Transverse colon (tissue), 4 donors: ENCODE measurements around the gene HSPA12A.

Experiments used
- EP300 ChIP-seq: sonication (generic); formaldehyde crosslinking; IDR thresholded peaks from one replicate; pipeline ENCODE4 v1.6.1; 2017; ENCODE audit warnings: antibody characterized with exemption, low read depth
- POLR2A ChIP-seq: fragments of 450-650 bp; IDR thresholded peaks from one replicate; pipeline ENCODE4 v1.6.1; 2016; ENCODE audit warnings: antibody characterized with exemption, mild to moderate bottlenecking, moderate library complexity
- POLR2AphosphoS5 ChIP-seq, 3 donors: sonication (generic); formaldehyde crosslinking; IDR thresholded peaks; one replicate each; pipeline ENCODE4 v1.6.1; 2016; ENCODE audit warnings: antibody characterized with exemption in 3 of 3
- TF ChIP-seq, protein P1 (sequence below), 5 experiments: fragments of 200-600 bp in 3 of 5; fragments of 450-650 bp in 2 of 5; sonication (generic) in 3 of 5; IDR thresholded peaks; 1 replicate in 2 of 5; 2 replicates in 3 of 5; pipeline ENCODE4 v1.5.1; 2016 to 2017; ENCODE audit warnings: antibody characterized with exemption in 5 of 5, inconsistent platforms in 3 of 5, mild to moderate bottlenecking in 2 of 5, moderate library complexity in 1 of 5

GRCh38 chr10:116772909-116773705 is 30.7 kb upstream of the HSPA12A start:
- TF ChIP-seq, protein P1, sequence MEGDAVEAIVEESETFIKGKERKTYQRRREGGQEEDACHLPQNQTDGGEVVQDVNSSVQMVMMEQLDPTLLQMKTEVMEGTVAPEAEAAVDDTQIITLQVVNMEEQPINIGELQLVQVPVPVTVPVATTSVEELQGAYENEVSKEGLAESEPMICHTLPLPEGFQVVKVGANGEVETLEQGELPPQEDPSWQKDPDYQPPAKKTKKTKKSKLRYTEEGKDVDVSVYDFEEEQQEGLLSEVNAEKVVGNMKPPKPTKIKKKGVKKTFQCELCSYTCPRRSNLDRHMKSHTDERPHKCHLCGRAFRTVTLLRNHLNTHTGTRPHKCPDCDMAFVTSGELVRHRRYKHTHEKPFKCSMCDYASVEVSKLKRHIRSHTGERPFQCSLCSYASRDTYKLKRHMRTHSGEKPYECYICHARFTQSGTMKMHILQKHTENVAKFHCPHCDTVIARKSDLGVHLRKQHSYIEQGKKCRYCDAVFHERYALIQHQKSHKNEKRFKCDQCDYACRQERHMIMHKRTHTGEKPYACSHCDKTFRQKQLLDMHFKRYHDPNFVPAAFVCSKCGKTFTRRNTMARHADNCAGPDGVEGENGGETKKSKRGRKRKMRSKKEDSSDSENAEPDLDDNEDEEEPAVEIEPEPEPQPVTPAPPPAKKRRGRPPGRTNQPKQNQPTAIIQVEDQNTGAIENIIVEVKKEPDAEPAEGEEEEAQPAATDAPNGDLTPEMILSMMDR (IDR thresholded peaks at IDR 0.05), result no peak
- TF ChIP-seq POLR2AphosphoS5 (IDR thresholded peaks at IDR 0.05) (no peak), EP300 (no peak), POLR2A (no peak)
